Measurements from ENCODE around the gene HDAC1.

DNA sequence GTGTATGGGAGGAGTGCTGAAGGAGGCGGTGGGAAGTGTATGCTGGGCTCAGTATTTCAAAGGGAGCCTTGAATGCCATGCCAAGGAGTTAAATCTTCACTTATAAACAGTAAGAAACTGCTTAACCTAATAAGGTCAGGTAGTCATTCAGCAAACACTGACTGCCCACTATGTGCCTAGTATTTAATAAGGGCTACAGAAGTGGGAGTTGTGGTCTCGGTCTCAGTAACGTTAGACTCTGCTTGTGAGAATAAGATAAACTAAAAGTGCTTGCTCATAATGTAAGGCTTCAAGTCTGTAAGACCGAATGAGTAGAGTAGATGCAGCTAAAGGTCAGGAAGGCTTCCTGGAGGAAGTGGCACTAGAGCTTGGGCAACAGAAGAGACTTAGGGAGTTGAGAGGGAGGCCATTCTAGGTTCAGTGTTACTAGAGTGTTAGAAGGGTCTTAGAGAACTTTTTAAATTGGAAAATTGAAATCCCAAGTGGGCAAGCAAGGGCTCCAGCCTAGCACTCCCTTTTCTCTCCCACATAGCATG, 38.1 kb downstream of the HDAC1 start:
- TF ChIP-seq SIN3A (IDR thresholded peaks at IDR 0.05; ENCODE audit: borderline replicate concordance, insufficient read depth, low read length) (no peak), TAF1 (IDR thresholded peaks at IDR 0.05; ENCODE audit: borderline replicate concordance, insufficient read depth, low read length) (no peak)

All from PFSK-1 (cell line).